Parathyroid adenoma (tissue), 2 donors: ENCODE data around the gene RASSF4.

Source experiments
- H2AFZ ChIP-seq: fragments of 300-600 bp; sonication (generic); one replicate; pipeline ENCODE4 v1.7.0; 2017; ENCODE audit warnings: antibody characterized with exemption, mild to moderate bottlenecking
- H3K27ac ChIP-seq: fragments of 300-600 bp; sonication (generic); one replicate; pipeline ENCODE4 v1.7.0; 2017
- H3K27me3 ChIP-seq: fragments of 300-600 bp; sonication (generic); one replicate; pipeline ENCODE4 v1.7.0; 2017; ENCODE audit warnings: low read length; ENCODE audit not compliant: control insufficient read depth, insufficient read depth
- H3K36me3 ChIP-seq: fragments of 300-600 bp; sonication (generic); one replicate; pipeline ENCODE4 v1.7.0; 2017; ENCODE audit warnings: low read length; ENCODE audit not compliant: control insufficient read depth, insufficient read depth
- H3K4me1 ChIP-seq: fragments of 300-600 bp; sonication (generic); one replicate; pipeline ENCODE4 v1.7.0; 2017; ENCODE audit warnings: control low read depth
- H3K4me2 ChIP-seq: fragments of 300-600 bp; sonication (generic); one replicate; pipeline ENCODE4 v1.7.0; 2017; ENCODE audit warnings: low read length
- H3K4me3 ChIP-seq: fragments of 300-600 bp; sonication (generic); one replicate; pipeline ENCODE4 v1.7.0; 2017; ENCODE audit warnings: low read depth, low read length
- H3K79me2 ChIP-seq: fragments of 300-600 bp; sonication (generic); one replicate; pipeline ENCODE4 v1.7.0; 2017; ENCODE audit warnings: control low read depth
- H3K9ac ChIP-seq: fragments of 300-600 bp; sonication (generic); one replicate; pipeline ENCODE4 v1.7.0; 2017; ENCODE audit warnings: mild to moderate bottlenecking
- H3K9me3 ChIP-seq: fragments of 300-600 bp; sonication (generic); one replicate; pipeline ENCODE4 v1.7.0; 2017; ENCODE audit warnings: low read length; ENCODE audit not compliant: control insufficient read depth
- CTCF ChIP-seq: fragments of 300-600 bp; sonication (generic); IDR thresholded peaks from one replicate; pipeline ENCODE4 v1.7.0; 2017; ENCODE audit warnings: antibody characterized with exemption, mild to moderate bottlenecking
- donor health status: primary hyperparathyroidism.

The RASSF4 gene

GRCh38 chr10:44954042-44954441 lies 5.6 kb upstream of the RASSF4 start:
- no peaks in the 10 kb centered on the region for H3K9me3 ChIP-seq
- no peak for TF ChIP-seq CTCF
- no peak overlapping the region for H3K4me3 ChIP-seq
- H3K36me3 ChIP-seq, result no peaks in the 10 kb centered on the region
- H3K9ac ChIP-seq, result no peak overlapping the region
- peaks cover 7% of the 10 kb centered on the region for H3K4me1 ChIP-seq
- H2AFZ ChIP-seq, result no peak overlapping the region
- no peak overlapping the region for H3K4me2 ChIP-seq
- no peaks in the 10 kb centered on the region for H3K27me3 ChIP-seq
- no peak overlapping the region for H3K27ac ChIP-seq
- H3K79me2 ChIP-seq, result no peaks in the 10 kb centered on the region

GRCh38 chr10:44954962-44955361 lies 4.6 kb upstream of the RASSF4 start:
- Histone ChIP-seq H2AFZ (no peak overlapping the region), H3K79me2 (no peaks in the 10 kb centered on the region), H3K9me3 (no peaks in the 10 kb centered on the region), H3K4me3 (no peak overlapping the region), H3K9ac (no peak overlapping the region), H3K27me3 (no peaks in the 10 kb centered on the region), H3K27ac (no peak overlapping the region), H3K4me1 (peaks cover 9% of the 10 kb centered on the region), H3K36me3 (no peaks in the 10 kb centered on the region), H3K4me2 (no peak overlapping the region)
- no peak for TF ChIP-seq CTCF

- H3K9ac ChIP-seq, result no peak overlapping the region
- no peak overlapping the region for H3K27ac ChIP-seq
- no peaks in the 10 kb centered on the region for H3K36me3 ChIP-seq
- no peaks in the 10 kb centered on the region for H3K27me3 ChIP-seq
- no peak overlapping the region for H3K4me3 ChIP-seq
- no peaks in the 10 kb centered on the region for H3K9me3 ChIP-seq
- TF ChIP-seq CTCF, result no peak
- no peak overlapping the region for H2AFZ ChIP-seq
- peaks cover 5% of the 10 kb centered on the region for H3K79me2 ChIP-seq
- no peak overlapping the region for H3K4me2 ChIP-seq
- H3K4me1 ChIP-seq, result peaks cover 15% of the 10 kb centered on the region
Observed at GRCh38 chr10:44955413-44956070, 4.1 kb upstream of the RASSF4 start.

GRCh38 chr10:44956226-44956625 lies 3.4 kb upstream of the RASSF4 start:
- H3K36me3 ChIP-seq, result no peaks in the 10 kb centered on the region
- no peak overlapping the region for H3K4me2 ChIP-seq
- H2AFZ ChIP-seq, result no peak overlapping the region
- no peak overlapping the region for H3K9ac ChIP-seq
- no peak for TF ChIP-seq CTCF
- no peak overlapping the region for H3K4me3 ChIP-seq
- no peaks in the 10 kb centered on the region for H3K9me3 ChIP-seq
- no peak overlapping the region for H3K27ac ChIP-seq
- H3K27me3 ChIP-seq, result no peaks in the 10 kb centered on the region
- peaks cover 22% of the 10 kb centered on the region for H3K4me1 ChIP-seq
- peaks cover 6% of the 10 kb centered on the region for H3K79me2 ChIP-seq
